ENCODE results near the gene SEMA6B.
"Not testable (repeated sequence)": the region's sequence is repeated elsewhere in the genome, so short reads cannot be mapped to it uniquely, and the experiment has no call there.

The SEMA6B gene

GRCh38 chr19:4567584-4568071 lies 8.1 kb upstream of the SEMA6B start:
- POLR2A ChIA-PET, result no interaction called here
- CTCF ChIA-PET, result interaction anchor here (1.0 to 10.3 kb wide), 14 partner anchors 9 to 92 kb away, joined by 3 to 102 read pairs (median 5); partner anchors contain the start of genes PLIN5 and SEMA6B
- peak; percentile 62 for TF ChIP-seq CTCF (IDR thresholded peaks at IDR 0.05; ENCODE audit: control extremely low read depth, extremely low read depth, low read depth, missing control alignments)
- no peak for DNase-seq (ENCODE audit: extremely low spot score)

- TF ChIP-seq CTCF (IDR thresholded peaks at IDR 0.05; ENCODE audit: control extremely low read depth, extremely low read depth, low read depth, missing control alignments), result no peak
- no peak for DNase-seq (ENCODE audit: extremely low spot score)
- CTCF ChIA-PET, result interaction anchor here (0.6 to 10.3 kb wide), 14 partner anchors 8 to 93 kb away, joined by 3 to 102 read pairs (median 5); partner anchors contain the start of gene PLIN5
- POLR2A ChIA-PET, result no interaction called here
Measured at GRCh38 chr19:4566402-4567051, 7.0 kb upstream of the SEMA6B start.

GRCh38 chr19:4563562-4563961 lies 4.1 kb upstream of the SEMA6B start:
- DNase-seq (ENCODE audit: extremely low spot score); CTCF ChIA-PET; POLR2A ChIA-PET: not testable (repeated sequence)

- CTCF ChIA-PET; DNase-seq (ENCODE audit: extremely low spot score); POLR2A ChIA-PET: not testable (repeated sequence)
Measured at GRCh38 chr19:4562085-4562484, 2.6 kb upstream of the SEMA6B start.

GRCh38 chr19:4557971-4558941 lies 1.2 kb downstream of the SEMA6B start:
- ChIA-PET CTCF (interaction anchor here (0.8 to 2.2 kb wide), 14 partner anchors 9 to 78 kb away, joined by 3 to 11 read pairs (median 4); partner anchors contain the start of gene PLIN5), POLR2A (no interaction called here)
- DNase-seq (ENCODE audit: extremely low spot score), result peak; percentile 72
- peak; percentile 95 for TF ChIP-seq CTCF (IDR thresholded peaks at IDR 0.05; ENCODE audit: control extremely low read depth, extremely low read depth, low read depth, missing control alignments)

- POLR2A ChIA-PET, result no interaction called here
- DNase-seq (ENCODE audit: extremely low spot score), result no peak
- peak; percentile 45 for TF ChIP-seq CTCF (IDR thresholded peaks at IDR 0.05; ENCODE audit: control extremely low read depth, extremely low read depth, low read depth, missing control alignments)
- CTCF ChIA-PET, result interaction anchor here (1.1 to 2.3 kb wide), 6 partner anchors 10 to 79 kb away, joined by 3 to 11 read pairs (median 6); no protein-coding TSS in a partner anchor
Measured at GRCh38 chr19:4557144-4557970, 2.1 kb downstream of the SEMA6B start.

GRCh38 chr19:4556597-4557127 lies 2.8 kb downstream of the SEMA6B start:
- CTCF ChIA-PET, result interaction anchor here (1.0 to 2.3 kb wide), 7 partner anchors 10 to 79 kb away, joined by 3 to 11 read pairs (median 5); no protein-coding TSS in a partner anchor
- TF ChIP-seq CTCF (IDR thresholded peaks at IDR 0.05; ENCODE audit: control extremely low read depth, extremely low read depth, low read depth, missing control alignments), result no peak
- POLR2A ChIA-PET, result no interaction called here
- no peak for DNase-seq (ENCODE audit: extremely low spot score)
